ENCODE results near the gene SPOPL.

DNA sequence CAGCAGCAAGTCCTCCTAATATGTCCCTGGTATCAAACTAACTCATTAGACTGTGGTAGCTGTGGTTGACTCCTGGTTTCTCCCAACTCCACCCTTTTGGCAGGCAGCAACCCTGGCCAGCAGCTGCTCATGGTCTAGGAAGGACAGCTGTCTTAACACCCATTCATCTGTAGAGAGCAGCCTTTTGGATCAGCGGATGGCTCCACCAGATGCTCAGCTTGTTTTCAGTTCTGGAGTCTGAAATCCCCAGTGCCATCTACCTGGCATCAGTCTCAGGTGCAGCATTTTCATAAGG is 100.5 kb downstream of the SPOPL start:
- TF ChIP-seq CTCF (IDR thresholded peaks at IDR 0.05; ENCODE audit: low read length): no peak
- no peak for TF ChIP-seq EZH2 (optimal IDR thresholded peaks at IDR 0.05; ENCODE audit: low read depth, low read length)
